ENCODE measurements around the gene HES6.

HES6 gene

DNA sequence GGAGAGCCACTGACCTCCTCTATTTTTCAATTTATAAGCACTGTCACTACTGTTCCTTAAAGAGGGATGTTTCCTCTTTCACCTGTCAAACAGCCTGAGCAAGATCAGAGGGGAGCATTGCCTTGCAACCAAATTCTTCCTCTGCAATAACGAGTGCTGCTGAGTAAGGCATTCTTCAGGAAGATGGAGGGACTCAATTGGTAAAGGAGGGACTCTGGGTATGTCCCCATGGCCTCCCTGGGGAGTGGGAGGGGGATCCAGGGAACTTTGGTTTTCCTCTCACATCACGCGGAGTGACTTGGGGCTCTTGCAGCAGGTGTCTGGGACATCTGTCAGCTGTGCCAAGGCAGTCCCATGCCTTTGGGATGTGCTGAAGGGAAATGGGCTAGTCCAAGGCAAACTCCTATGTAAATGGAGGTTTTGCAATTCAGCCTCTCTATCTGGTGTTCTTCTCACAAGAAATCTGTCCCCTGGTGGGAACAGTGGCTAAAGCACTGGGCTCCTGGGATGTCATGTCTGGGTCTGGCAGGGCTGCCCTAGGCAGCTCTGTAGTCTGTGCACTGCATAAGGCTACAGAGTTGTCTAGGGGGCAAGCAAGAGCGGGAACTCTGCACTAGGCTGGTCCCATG, 14.4 kb upstream of the HES6 start:
- no peaks in the 10 kb centered on the region for H3K27me3 ChIP-seq (replicated peaks; ENCODE audit: insufficient read depth, low read length)
- no peaks in the 10 kb centered on the region for H3K9me3 ChIP-seq (replicated peaks; ENCODE audit: insufficient read depth, low read length)
- H3K27ac ChIP-seq (ENCODE audit: low read length), result no peak overlapping the region
- no peak overlapping the region for H3K4me3 ChIP-seq (ENCODE audit: low read length)
- H3K4me2 ChIP-seq (ENCODE audit: low read depth, low read length), result no peak overlapping the region
- H2AFZ ChIP-seq (ENCODE audit: low read length), result no peak overlapping the region
- no peaks in the 10 kb centered on the region for H3K36me3 ChIP-seq (replicated peaks; ENCODE audit: insufficient read depth, low read length)
- no peak for DNase-seq
- H3K9ac ChIP-seq (ENCODE audit: low read length), result no peak overlapping the region
- H4K20me1 ChIP-seq (ENCODE audit: insufficient read depth, low read length), result no peaks in the 10 kb centered on the region
- TF ChIP-seq EZH2phosphoT487 (IDR thresholded peaks at IDR 0.05; ENCODE audit: low read length) (no peak), EZH2 (optimal IDR thresholded peaks at IDR 0.05; ENCODE audit: low read depth, low read length) (no peak)
- TF ChIP-seq, protein P1, sequence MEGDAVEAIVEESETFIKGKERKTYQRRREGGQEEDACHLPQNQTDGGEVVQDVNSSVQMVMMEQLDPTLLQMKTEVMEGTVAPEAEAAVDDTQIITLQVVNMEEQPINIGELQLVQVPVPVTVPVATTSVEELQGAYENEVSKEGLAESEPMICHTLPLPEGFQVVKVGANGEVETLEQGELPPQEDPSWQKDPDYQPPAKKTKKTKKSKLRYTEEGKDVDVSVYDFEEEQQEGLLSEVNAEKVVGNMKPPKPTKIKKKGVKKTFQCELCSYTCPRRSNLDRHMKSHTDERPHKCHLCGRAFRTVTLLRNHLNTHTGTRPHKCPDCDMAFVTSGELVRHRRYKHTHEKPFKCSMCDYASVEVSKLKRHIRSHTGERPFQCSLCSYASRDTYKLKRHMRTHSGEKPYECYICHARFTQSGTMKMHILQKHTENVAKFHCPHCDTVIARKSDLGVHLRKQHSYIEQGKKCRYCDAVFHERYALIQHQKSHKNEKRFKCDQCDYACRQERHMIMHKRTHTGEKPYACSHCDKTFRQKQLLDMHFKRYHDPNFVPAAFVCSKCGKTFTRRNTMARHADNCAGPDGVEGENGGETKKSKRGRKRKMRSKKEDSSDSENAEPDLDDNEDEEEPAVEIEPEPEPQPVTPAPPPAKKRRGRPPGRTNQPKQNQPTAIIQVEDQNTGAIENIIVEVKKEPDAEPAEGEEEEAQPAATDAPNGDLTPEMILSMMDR (IDR thresholded peaks at IDR 0.05; ENCODE audit: low read length), result no peak
- H3K79me2 ChIP-seq (ENCODE audit: low read length), result no peaks in the 10 kb centered on the region
- H3F3A ChIP-seq (ENCODE audit: insufficient read depth, low read length), result peaks cover 14% of the 10 kb centered on the region
- H3K9me2 ChIP-seq (replicated peaks; ENCODE audit: insufficient read depth, low read length), result no peaks in the 10 kb centered on the region
- peaks cover 23% of the 10 kb centered on the region for H3K4me1 ChIP-seq (ENCODE audit: low read length)

DNA sequence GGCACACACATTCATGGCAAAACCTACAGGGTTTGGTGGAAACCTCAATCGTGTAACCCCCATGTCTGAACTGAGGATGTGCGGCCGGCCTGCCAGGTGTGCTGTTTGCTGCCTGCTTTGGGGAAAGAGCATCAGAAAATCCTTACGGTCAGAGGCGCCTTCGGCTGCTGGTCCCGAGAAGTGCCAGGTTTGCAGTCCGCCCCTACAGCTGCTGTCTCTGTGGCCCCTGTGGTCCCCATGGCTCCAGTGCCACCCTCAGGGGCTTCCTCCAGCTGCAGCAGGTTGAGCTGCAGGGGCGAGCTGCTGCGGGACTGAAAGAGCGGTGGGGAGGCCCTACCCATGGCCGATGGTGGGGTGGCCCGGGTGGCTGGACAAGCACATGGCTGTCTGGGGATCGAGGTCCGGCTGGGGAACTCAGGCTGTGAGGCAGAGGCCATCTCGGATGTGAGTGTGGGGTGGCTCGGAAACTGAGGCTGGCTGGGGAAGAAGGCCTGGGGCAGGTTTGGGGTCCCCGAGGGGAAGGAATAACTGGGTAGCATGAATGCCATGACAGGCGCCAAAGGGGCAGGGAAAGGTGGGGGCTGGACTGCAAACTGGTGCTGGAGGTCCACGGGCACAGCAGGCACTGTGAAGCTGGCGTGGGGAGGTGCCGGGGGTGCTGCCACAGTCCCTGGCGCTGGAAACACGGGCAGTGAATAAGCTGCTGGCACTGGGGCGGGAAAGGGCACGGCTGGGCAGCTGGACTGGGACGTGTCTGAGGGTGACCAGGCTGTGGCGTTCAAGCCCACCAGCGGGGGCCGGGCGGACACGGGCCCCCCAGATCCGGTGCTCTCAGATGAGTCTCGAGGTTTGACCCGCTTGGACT, 13.2 kb upstream of the HES6 start:
- DNase-seq, result no peak
- Histone ChIP-seq H3K9ac (ENCODE audit: low read length) (no peak overlapping the region), H3K4me3 (ENCODE audit: low read length) (no peak overlapping the region), H3K4me1 (ENCODE audit: low read length) (peaks cover 11% of the 10 kb centered on the region), H3K4me2 (ENCODE audit: low read depth, low read length) (no peak overlapping the region), H3K9me2 (replicated peaks; ENCODE audit: insufficient read depth, low read length) (no peaks in the 10 kb centered on the region), H3K27ac (ENCODE audit: low read length) (no peak overlapping the region), H3K79me2 (ENCODE audit: low read length) (no peaks in the 10 kb centered on the region), H3F3A (ENCODE audit: insufficient read depth, low read length) (peaks cover 2% of the 10 kb centered on the region; the same call in 1 of the 2 replicates), H3K36me3 (replicated peaks; ENCODE audit: insufficient read depth, low read length) (no peaks in the 10 kb centered on the region), H4K20me1 (ENCODE audit: insufficient read depth, low read length) (no peaks in the 10 kb centered on the region), H3K9me3 (replicated peaks; ENCODE audit: insufficient read depth, low read length) (no peaks in the 10 kb centered on the region), H2AFZ (ENCODE audit: low read length) (no peak overlapping the region), H3K27me3 (replicated peaks; ENCODE audit: insufficient read depth, low read length) (no peaks in the 10 kb centered on the region)
- no peak for TF ChIP-seq EZH2phosphoT487 (IDR thresholded peaks at IDR 0.05; ENCODE audit: low read length)
- TF ChIP-seq, protein P1 (IDR thresholded peaks at IDR 0.05; ENCODE audit: low read length), result no peak

DNA sequence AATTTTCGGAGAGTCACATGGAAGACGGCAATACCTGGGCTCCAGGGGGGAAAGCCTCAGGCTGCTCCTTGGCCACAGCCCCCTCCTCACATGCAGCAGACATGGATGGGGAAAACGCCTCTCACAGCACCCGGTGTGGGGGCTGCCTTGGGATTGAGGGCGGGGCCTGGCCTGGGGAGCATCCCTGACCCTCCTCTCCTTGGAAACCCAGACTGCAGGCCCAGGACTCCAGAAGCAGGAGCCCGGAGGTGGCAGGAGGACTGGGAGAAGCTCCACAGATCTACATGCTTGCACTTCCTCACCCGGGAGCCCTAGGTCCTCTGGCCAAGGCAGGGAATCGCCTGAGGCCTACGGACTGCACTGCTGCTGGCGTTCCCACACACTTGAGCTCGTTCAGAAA, 12.1 kb upstream of the HES6 start:
- Histone ChIP-seq H2AFZ (ENCODE audit: low read length) (no peak overlapping the region), H3K27ac (ENCODE audit: low read length) (no peak overlapping the region), H4K20me1 (ENCODE audit: insufficient read depth, low read length) (no peaks in the 10 kb centered on the region), H3K36me3 (replicated peaks; ENCODE audit: insufficient read depth, low read length) (no peaks in the 10 kb centered on the region), H3K4me2 (ENCODE audit: low read depth, low read length) (no peak overlapping the region), H3F3A (ENCODE audit: insufficient read depth, low read length) (no peaks in the 10 kb centered on the region), H3K79me2 (ENCODE audit: low read length) (no peaks in the 10 kb centered on the region), H3K4me3 (ENCODE audit: low read length) (no peak overlapping the region), H3K9me2 (replicated peaks; ENCODE audit: insufficient read depth, low read length) (no peaks in the 10 kb centered on the region), H3K27me3 (replicated peaks; ENCODE audit: insufficient read depth, low read length) (no peaks in the 10 kb centered on the region), H3K9ac (ENCODE audit: low read length) (no peak overlapping the region), H3K4me1 (ENCODE audit: low read length) (peaks cover 3% of the 10 kb centered on the region), H3K9me3 (replicated peaks; ENCODE audit: insufficient read depth, low read length) (no peaks in the 10 kb centered on the region)
- DNase-seq, result no peak
- TF ChIP-seq EZH2 (optimal IDR thresholded peaks at IDR 0.05; ENCODE audit: low read depth, low read length), result no peak
- TF ChIP-seq, protein P1 (IDR thresholded peaks at IDR 0.05; ENCODE audit: low read length), result no peak
- no peak for TF ChIP-seq EZH2phosphoT487 (IDR thresholded peaks at IDR 0.05; ENCODE audit: low read length)

Data from MM.1S (cell line).